ENCODE measurements around the gene ZNF423.

GRCh38 chr16:49482690-49483089 is 373.2 kb downstream of the ZNF423 start:
- TF ChIP-seq REST (IDR thresholded peaks at IDR 0.05; ENCODE audit: insufficient read depth in 1 of 2, low read depth in 2 of 2, low read length in 1 of 2) (no peak), CTCF (IDR thresholded peaks at IDR 0.05) (no peak), SIN3A (IDR thresholded peaks at IDR 0.05; ENCODE audit: borderline replicate concordance, insufficient read depth, low read depth, low read length) (no peak)
